Stimulated activated CD4-positive, alpha-beta T cell treated with anti-CD3 and anti-CD28 coated beads, Interleukin-1b, Interleukin-23, amount 100 ng/mL, for 4 hours (primary cell): ENCODE results near the gene DGKE.

Source experiments
- DNase-seq, 2 donors: peaks; one replicate each; pipeline ENCODE4 v3.0.0-alpha.2; 2020; ENCODE audit warnings: low read depth in 2 of 2

Gene DGKE

DNA sequence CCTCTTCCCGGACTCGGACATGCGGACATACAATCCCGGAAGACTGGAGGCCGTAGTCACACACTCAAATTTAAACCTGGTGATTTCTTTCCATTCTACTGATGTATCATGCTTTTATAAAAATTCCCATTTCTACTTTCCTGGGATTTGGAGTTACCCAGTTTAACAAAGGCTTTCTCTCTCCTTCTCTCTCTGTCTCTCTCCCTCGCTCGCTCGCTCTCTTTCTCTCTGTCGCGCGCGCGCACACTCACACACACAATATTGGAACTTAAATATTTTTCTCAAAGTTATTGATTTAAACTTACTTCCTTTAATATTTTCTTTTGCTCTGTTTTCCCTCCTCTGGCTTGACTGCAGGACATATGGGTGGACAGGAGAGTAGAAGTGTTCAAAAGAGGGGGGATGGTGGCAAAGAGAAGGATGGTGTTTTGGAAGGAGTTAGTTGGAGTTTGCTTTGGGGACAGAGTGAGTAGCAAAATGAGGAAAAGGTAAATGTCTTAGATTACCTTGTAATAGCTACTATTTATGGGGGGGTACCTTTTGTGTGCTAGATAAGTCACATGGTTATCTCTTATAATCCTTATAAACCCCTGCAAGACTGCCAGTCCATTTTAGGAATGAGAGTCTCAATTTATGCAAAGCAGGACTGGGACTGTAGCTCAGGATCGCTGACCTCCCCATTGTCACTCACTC, 80.8 kb downstream of the DGKE start:
- no peak for DNase-seq

DNA sequence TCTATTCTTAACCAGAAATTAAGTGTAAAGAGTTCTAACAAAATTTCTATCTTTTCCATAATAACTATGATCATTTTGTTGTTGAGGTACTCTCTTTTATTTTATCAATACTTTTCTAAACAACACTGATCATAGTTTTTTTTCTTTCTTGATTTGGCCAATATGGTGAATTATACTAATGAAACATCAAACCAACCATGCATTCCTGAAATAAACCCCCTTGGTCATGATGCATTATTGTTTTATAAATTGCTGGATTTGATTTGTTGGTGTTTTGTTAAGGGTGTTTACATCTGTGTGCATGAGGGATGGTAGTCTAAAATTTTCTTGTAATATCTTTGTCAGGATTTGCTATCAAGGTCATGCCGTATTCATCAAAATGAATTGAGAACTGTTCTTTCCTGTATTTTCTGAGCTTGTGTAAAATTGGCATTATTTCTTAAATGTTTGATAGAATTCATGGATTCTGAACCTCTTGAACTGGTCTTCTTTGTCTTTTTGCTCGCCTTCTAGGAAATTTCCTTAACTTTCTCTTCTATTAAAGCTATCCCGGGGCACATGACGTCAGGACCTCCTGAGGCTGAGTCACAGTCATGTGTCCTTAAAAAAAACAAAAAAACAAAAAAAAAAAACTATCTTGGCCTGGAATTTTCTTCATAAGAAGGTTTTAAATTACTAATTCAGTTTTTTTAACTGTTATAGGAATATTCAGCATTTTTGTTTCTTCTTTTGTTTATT, 83.8 kb downstream of the DGKE start:
- no peak for DNase-seq

DNA sequence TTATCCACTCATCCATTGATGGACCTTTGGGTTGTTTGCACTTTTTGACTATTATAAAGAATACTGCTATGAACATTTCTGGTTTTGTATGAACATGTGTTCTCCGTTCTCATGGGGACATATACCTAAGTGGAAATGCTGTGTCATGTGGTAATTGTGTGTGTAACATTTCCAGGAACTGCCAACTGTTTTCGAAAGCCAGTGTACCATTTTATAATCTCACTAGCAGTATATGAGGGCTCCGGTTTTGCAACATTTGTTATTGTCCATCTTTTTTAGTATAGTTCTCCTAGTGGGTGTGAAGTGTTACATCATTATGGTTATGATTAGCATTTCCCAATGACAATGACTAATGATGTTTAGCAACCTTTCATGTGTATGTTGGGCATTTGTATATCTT, 85.0 kb downstream of the DGKE start:
- DNase-seq: no peak
